ENCODE measurements around the gene SLC36A4.
"Not testable (repeated sequence)": the region's sequence is repeated elsewhere in the genome, so short reads cannot be mapped to it uniquely, and the experiment has no call there.

The SLC36A4 gene

GRCh38 chr11:93197380-93198214 lies at the start of gene SLC36A4:
SLC36A4 (minus strand) TSS chr11:93197991; CDS start chr11:93197832, 159 bp downstream.
- H3K27ac Mint-ChIP-seq = peak within 1 kb of the TSS; percentile 95
- ATAC-seq = peak; percentile 97
- H3K4me1 Mint-ChIP-seq = peaks cover 16% of the 10 kb centered on the region
- H3K9me3 Mint-ChIP-seq = no peaks in the 10 kb centered on the region
- H3K27me3 Mint-ChIP-seq = no peaks in the 10 kb centered on the region
- no peaks in the 10 kb centered on the region for H3K36me3 Mint-ChIP-seq
- peak within 1 kb of the TSS; percentile 91 for H3K4me3 Mint-ChIP-seq

GRCh38 chr11:93246790-93247189 lies 49.0 kb upstream of the SLC36A4 start:
- not testable (repeated sequence) for H3K4me3 Mint-ChIP-seq, ATAC-seq, H3K4me1 Mint-ChIP-seq, H3K27ac Mint-ChIP-seq, H3K9me3 Mint-ChIP-seq, H3K36me3 Mint-ChIP-seq
- peaks cover 39% of the 10 kb centered on the region for H3K27me3 Mint-ChIP-seq

- Mint-ChIP-seq H3K27me3 (peaks cover 50% of the 10 kb centered on the region), H3K9me3 (no peaks in the 10 kb centered on the region), H3K4me3 (no peak overlapping the region), H3K4me1 (no peaks in the 10 kb centered on the region), H3K27ac (no peak overlapping the region), H3K36me3 (no peaks in the 10 kb centered on the region)
- ATAC-seq = no peak
These were observed 46.2 kb upstream of the SLC36A4 start for GRCh38 chr11:93244018-93244417.

GRCh38 chr11:93239966-93240365 lies 42.2 kb upstream of the SLC36A4 start:
- H3K9me3 Mint-ChIP-seq = no peaks in the 10 kb centered on the region
- H3K4me3 Mint-ChIP-seq = no peak overlapping the region
- no peak overlapping the region for H3K27ac Mint-ChIP-seq
- peaks cover 52% of the 10 kb centered on the region for H3K27me3 Mint-ChIP-seq
- no peaks in the 10 kb centered on the region for H3K4me1 Mint-ChIP-seq
- H3K36me3 Mint-ChIP-seq = no peaks in the 10 kb centered on the region
- no peak for ATAC-seq

GRCh38 chr11:93238956-93239355 lies 41.2 kb upstream of the SLC36A4 start:
- Mint-ChIP-seq H3K27me3 (peaks cover 43% of the 10 kb centered on the region), H3K27ac (no peak overlapping the region), H3K4me3 (no peak overlapping the region), H3K36me3 (no peaks in the 10 kb centered on the region), H3K4me1 (no peaks in the 10 kb centered on the region), H3K9me3 (no peaks in the 10 kb centered on the region)
- no peak for ATAC-seq

GRCh38 chr11:93236741-93237675 lies 39.2 kb upstream of the SLC36A4 start:
- H3K36me3 Mint-ChIP-seq = no peaks in the 10 kb centered on the region
- no peaks in the 10 kb centered on the region for H3K9me3 Mint-ChIP-seq
- no peak for ATAC-seq
- no peak overlapping the region for H3K27ac Mint-ChIP-seq
- no peaks in the 10 kb centered on the region for H3K4me1 Mint-ChIP-seq
- no peak overlapping the region for H3K4me3 Mint-ChIP-seq
- H3K27me3 Mint-ChIP-seq = peaks cover 45% of the 10 kb centered on the region

GRCh38 chr11:93234602-93235207 lies 36.9 kb upstream of the SLC36A4 start:
- H3K36me3 Mint-ChIP-seq = no peaks in the 10 kb centered on the region
- no peaks in the 10 kb centered on the region for H3K9me3 Mint-ChIP-seq
- H3K27me3 Mint-ChIP-seq = peaks cover 37% of the 10 kb centered on the region
- no peak overlapping the region for H3K27ac Mint-ChIP-seq
- H3K4me1 Mint-ChIP-seq = no peaks in the 10 kb centered on the region
- ATAC-seq = peak; percentile 87
- H3K4me3 Mint-ChIP-seq = no peak overlapping the region

GRCh38 chr11:93229876-93230275 lies 32.1 kb upstream of the SLC36A4 start:
- H3K4me1 Mint-ChIP-seq = no peaks in the 10 kb centered on the region
- H3K27ac Mint-ChIP-seq = no peak overlapping the region
- no peaks in the 10 kb centered on the region for H3K36me3 Mint-ChIP-seq
- peaks cover 9% of the 10 kb centered on the region for H3K27me3 Mint-ChIP-seq
- no peak overlapping the region for H3K4me3 Mint-ChIP-seq
- ATAC-seq = no peak
- H3K9me3 Mint-ChIP-seq = no peaks in the 10 kb centered on the region

GRCh38 chr11:93225662-93226061 lies 27.9 kb upstream of the SLC36A4 start:
- Mint-ChIP-seq H3K4me3 (no peak overlapping the region), H3K27me3 (no peaks in the 10 kb centered on the region), H3K36me3 (no peaks in the 10 kb centered on the region), H3K4me1 (no peaks in the 10 kb centered on the region), H3K9me3 (no peaks in the 10 kb centered on the region), H3K27ac (no peak overlapping the region)
- ATAC-seq = no peak

- no peaks in the 10 kb centered on the region for H3K4me1 Mint-ChIP-seq
- peaks cover 25% of the 10 kb centered on the region for H3K27me3 Mint-ChIP-seq
- no peaks in the 10 kb centered on the region for H3K9me3 Mint-ChIP-seq
- H3K4me3 Mint-ChIP-seq = no peak overlapping the region
- no peak for ATAC-seq
- H3K36me3 Mint-ChIP-seq = no peaks in the 10 kb centered on the region
- H3K27ac Mint-ChIP-seq = no peak overlapping the region
These were observed 23.7 kb upstream of the SLC36A4 start for GRCh38 chr11:93221539-93221938.

GRCh38 chr11:93220078-93220477 lies 22.3 kb upstream of the SLC36A4 start:
- no peak overlapping the region for H3K4me3 Mint-ChIP-seq
- no peaks in the 10 kb centered on the region for H3K36me3 Mint-ChIP-seq
- no peaks in the 10 kb centered on the region for H3K4me1 Mint-ChIP-seq
- no peak overlapping the region for H3K27ac Mint-ChIP-seq
- H3K9me3 Mint-ChIP-seq = no peaks in the 10 kb centered on the region
- ATAC-seq = no peak
- peaks cover 25% of the 10 kb centered on the region for H3K27me3 Mint-ChIP-seq

- peaks cover 25% of the 10 kb centered on the region for H3K27me3 Mint-ChIP-seq
- no peaks in the 10 kb centered on the region for H3K9me3 Mint-ChIP-seq
- no peaks in the 10 kb centered on the region for H3K36me3 Mint-ChIP-seq
- no peak overlapping the region for H3K27ac Mint-ChIP-seq
- H3K4me3 Mint-ChIP-seq = no peak overlapping the region
- no peak for ATAC-seq
- H3K4me1 Mint-ChIP-seq = no peaks in the 10 kb centered on the region
These were observed 21.6 kb upstream of the SLC36A4 start for GRCh38 chr11:93219440-93219839.

GRCh38 chr11:93216511-93217101 lies 18.8 kb upstream of the SLC36A4 start:
- Mint-ChIP-seq H3K27me3 (peaks cover 25% of the 10 kb centered on the region), H3K9me3 (no peaks in the 10 kb centered on the region), H3K36me3 (no peaks in the 10 kb centered on the region), H3K4me1 (no peaks in the 10 kb centered on the region), H3K27ac (no peak overlapping the region), H3K4me3 (no peak overlapping the region)
- no peak for ATAC-seq

- peaks cover 3% of the 10 kb centered on the region for H3K9me3 Mint-ChIP-seq
- no peak overlapping the region for H3K4me3 Mint-ChIP-seq
- peaks cover 21% of the 10 kb centered on the region for H3K27me3 Mint-ChIP-seq
- ATAC-seq = no peak
- H3K36me3 Mint-ChIP-seq = peaks cover 4% of the 10 kb centered on the region
- no peaks in the 10 kb centered on the region for H3K4me1 Mint-ChIP-seq
- H3K27ac Mint-ChIP-seq = no peak overlapping the region
These were observed 15.8 kb upstream of the SLC36A4 start for GRCh38 chr11:93213622-93214021.

GRCh38 chr11:93212094-93212493 lies 14.3 kb upstream of the SLC36A4 start:
- peaks cover 7% of the 10 kb centered on the region for H3K9me3 Mint-ChIP-seq
- ATAC-seq = no peak
- H3K4me3 Mint-ChIP-seq = no peak overlapping the region
- H3K36me3 Mint-ChIP-seq = peaks cover 9% of the 10 kb centered on the region
- H3K4me1 Mint-ChIP-seq = no peaks in the 10 kb centered on the region
- H3K27ac Mint-ChIP-seq = no peak overlapping the region
- peaks cover 13% of the 10 kb centered on the region for H3K27me3 Mint-ChIP-seq

All from stimulated activated memory B cell treated with anti-CD40 and anti-IgM and Interleukin-4, amounts not matched to agents 10 μg/mL and 1 μg/mL and 100 μg/mL, for 72 hours (primary cell).